ENCODE results near the gene MTF1.

Gene MTF1

DNA sequence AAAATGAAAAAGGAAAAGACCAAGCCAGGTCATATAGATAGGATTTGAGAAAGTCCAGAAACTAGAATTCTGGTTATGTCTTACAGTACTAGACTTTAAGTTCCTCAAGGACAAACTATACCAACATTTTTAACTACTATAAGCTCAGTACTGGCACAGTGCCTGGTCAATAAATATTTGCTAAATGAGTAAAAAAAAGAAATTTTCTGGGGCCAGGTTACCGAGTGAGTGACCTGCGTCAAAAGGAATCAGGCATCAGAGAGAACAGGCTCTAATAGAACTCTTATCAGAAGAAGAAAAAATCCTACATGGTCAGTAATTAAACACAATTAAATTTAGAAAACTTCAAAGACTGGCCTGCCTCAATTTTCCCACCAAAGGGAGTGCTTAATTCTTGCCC lies 27.6 kb downstream of the MTF1 start:
- DNase-seq (ENCODE audit: low read depth in 1 of 2, low spot score in 1 of 2): no peak

DNA sequence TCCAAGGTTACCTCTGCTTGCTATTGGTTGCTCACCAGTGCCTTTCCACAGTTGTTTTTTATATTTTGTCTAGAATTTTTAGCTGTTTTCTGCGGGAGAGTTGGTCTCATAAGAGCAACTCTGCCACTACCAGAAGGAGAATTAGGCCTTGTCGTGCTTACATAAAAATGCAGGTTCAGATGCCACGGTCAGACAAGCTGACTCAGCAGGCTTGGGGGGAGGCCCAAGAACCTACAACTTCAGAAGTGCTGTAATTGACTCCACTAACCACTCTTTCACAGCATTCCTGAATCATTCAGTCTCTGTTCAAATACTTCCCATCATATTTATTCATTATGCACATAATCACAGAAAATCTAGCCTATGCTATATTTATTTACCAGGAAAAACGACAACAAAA lies 28.3 kb downstream of the MTF1 start:
- no peak for DNase-seq (ENCODE audit: low read depth in 1 of 2, low spot score in 1 of 2)

DNA sequence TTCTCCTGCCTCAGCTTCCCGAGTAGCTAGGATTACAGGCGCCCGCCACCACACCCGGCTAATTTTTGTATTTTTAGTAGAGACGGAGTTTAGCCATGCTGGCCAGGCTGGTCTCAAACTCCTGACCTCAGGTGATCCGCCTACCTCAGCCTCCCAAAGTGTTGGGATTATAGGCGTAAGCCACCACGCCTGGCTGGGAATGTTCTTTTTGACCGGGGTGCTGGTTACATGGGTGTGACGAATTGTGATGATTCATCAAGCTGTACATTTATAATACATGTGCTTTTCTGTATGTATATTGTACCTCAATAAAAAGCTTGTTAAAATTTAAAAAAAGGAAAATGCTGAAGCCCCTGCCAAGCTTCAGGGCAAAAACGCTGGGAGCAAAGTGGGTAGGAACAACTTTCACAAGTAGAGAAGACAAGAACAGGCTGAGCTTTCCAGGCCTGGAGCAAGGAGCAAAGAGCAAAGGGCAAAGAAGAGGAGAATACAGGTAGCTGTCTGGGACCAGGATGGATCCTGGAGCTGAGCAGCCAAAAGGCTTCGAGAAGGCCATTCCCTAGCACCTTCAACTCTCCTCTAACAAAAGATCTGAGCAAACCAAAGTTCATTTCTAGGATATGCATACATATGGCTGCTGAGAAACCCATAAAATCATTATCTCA lies 30.9 kb downstream of the MTF1 start:
- no peak for DNase-seq (ENCODE audit: low read depth in 1 of 2, low spot score in 1 of 2)

DNA sequence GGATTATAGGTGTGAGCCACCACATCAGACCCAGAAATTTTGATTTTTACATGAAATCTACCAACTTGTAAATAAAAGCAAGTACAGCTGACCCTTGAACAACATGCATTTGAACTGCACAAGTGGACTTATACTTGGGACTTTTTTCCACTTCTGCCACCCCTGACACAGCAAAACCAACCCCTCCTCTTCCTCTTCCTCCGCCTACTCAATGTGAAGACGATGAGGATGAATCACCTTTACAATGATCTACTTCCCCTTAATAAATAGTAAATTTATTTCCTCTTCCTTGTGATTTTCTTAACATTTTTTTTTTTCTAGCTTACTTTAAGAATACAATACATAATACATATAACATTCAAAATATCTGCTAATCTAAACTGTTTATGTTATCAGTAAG lies 33.9 kb downstream of the MTF1 start:
- DNase-seq (ENCODE audit: low read depth in 1 of 2, low spot score in 1 of 2): no peak

DNA sequence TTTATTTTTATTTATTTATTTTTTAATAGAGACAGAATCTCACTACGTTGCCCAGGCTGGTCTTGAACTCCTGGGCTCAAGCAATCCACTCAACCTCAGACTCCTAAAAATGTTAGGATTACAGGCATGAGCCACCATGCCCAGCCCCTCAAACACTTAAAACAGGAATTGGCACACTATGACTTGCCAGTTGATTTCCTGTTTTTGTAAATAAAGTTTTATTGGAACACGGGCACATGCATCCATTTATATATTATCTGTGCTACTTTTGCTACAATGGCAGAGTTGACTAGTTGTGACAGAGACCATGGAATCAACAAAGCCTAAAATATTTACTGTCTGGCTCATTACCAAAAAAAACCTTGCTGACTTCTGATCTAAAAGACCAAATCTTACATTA lies 35.4 kb downstream of the MTF1 start:
- no peak for DNase-seq (ENCODE audit: low read depth in 1 of 2, low spot score in 1 of 2)

DNA sequence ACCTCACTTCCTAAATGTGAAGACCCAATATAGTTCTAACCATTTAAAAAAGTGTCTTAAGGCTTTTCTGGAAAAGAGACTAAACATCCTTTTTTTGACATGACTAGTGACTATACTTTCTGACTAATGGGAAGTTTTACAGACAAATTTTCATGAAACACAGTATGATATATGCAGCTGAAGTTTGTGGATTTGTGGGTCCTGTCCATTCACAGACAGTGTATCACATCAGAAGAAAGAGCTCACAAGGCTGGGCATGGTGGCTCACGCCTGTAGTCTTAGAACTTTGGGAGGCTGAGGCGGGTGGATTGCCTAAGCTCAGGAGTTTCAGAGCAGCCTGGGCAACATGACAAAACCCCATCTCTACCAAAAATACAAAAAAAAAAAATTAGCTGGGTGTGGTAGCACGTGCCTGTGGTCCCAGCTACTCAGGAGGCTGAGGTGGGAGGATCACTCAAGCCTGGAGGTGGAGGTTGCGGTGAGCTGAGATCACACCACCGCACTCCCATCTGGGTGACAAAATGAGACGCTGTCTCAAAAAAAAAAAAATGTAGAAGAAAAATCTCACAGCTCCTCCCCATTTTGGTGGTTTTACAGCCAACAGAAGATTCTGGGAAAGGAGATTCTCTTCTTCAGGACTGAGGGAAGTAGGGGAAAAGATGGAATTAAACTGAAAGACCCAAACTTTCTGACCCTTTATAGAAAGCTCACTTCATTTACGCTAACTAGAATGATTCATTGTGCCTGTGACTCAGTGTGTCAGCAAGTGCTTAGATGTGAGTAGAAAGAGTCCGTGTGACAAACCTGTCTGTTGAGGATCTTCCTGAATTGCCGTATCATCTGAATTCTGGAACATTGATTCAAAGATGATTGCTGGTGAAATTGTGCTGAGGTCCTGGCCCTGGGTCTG lies 36.2 kb downstream of the MTF1 start:
- DNase-seq (ENCODE audit: low read depth in 1 of 2, low spot score in 1 of 2): no peak

DNA sequence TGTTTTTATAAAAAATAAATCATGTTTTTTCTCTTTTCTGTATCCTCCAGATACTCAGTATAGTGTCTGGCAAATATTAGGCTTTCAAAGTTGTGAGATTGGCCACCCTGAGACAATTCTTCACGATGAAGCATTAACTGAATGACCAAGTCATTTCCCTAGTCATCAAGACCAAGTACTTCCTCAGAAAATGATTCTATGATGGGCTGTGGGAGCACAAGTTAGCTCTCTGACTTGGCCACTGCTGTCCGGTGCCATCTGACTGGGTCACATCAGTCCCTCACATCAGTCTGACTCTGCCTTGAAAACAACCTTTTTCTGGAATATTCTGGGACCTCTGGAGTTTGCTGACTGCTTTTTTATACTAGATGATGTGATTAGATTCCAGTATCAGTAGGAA lies 37.9 kb downstream of the MTF1 start:
- DNase-seq (ENCODE audit: low read depth in 1 of 2, low spot score in 1 of 2): no peak

DNA sequence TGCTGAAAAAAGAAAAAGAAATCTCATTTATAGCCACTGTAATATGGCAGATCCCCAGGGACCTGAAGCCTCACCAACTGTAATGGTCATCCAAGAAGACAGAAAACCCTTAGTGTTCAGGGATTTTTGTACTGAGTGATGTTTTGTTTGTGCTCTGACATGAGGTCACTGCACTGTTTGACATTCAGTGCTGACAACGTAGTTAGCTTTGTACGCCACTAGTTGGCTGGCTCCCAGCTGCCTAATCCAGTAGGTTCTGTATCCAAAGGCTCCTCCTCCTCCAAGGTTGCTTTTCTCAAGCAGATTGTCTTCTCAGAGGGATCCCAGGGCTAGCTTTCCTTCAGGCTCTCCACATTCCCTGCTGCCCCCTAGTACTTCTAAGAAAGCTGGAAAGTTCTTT lies 41.9 kb downstream of the MTF1 start:
- DNase-seq (ENCODE audit: low read depth in 1 of 2, low spot score in 1 of 2): no peak

DNA sequence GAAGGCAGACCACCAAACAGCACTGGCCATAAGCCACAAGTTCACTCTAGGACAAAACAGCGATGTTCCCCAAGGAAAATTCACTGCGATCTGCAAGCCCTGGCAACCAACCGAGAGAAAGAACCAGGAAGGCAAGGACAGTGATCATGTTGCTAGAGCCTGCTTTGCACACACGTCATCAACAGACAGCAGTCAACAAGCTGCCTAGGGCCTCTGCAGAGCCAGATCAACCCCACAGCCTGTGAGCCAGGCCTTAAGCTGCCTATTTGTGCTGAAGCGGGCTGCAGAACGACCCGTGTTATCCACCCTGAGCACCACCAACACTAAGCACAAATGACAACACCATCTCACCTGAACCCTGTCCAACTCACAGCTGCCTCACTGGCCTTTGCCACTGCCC lies 45.1 kb downstream of the MTF1 start:
- no peak for DNase-seq (ENCODE audit: low read depth in 1 of 2, low spot score in 1 of 2)

DNA sequence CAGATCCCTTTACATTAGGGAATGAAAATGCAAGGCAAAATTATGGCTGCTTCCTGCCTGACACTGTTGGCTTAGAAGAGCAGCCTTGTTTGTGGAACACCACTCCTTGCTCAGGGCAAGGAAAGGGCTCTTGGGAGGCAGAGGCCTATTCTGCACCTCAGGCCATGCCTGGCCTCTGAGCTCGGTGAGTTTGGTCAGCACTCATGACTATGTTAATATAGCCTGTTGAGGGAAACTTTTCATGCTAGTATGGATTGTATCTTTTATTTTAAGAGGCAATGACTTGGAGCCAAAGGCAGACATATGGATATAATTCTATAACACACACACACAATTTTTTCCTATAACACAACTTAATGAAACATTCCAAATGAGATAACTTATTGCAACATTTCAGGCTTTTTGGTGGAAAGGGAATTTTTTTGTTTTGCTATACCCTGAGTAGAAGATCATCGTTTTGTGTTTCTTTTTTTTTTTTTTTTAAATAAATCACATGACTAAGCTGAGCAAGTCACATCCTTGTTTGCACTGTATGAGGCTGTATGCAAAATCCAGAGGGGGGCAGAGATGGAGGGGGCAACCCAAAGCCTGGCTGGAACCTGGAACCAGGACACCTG lies 45.8 kb downstream of the MTF1 start:
- DNase-seq (ENCODE audit: low read depth in 1 of 2, low spot score in 1 of 2): no peak

DNA sequence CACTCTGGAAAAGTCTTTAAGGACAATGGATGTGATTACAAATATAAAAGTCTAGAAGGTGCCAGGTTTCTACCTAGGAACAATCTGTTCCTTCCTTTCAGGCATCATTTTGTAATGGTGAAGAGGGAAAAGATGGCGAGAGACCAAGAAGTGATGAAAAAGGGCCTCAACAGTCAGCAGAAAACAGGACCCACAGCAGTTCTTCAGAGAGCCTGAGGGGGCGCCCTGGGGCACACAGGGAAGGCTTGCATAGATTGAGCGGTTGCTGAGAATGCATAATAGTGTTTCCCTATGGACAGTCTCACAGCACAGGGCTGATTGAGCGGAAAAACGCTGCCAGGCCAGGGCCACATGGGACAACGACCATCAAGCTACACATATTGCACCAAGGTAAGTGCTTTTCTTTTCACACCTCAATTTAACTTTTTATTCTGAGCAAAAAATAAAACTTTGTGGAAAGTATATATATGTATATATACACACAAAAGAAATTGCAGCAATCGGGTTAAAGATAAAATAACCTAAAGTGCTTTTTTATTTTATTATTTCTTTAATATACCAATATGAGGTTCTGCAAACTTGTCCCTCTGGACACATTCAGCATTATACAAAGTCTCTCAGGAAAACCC lies 48.3 kb downstream of the MTF1 start:
- DNase-seq (ENCODE audit: low read depth in 1 of 2, low spot score in 1 of 2): peak; percentile 26 to 40

DNA sequence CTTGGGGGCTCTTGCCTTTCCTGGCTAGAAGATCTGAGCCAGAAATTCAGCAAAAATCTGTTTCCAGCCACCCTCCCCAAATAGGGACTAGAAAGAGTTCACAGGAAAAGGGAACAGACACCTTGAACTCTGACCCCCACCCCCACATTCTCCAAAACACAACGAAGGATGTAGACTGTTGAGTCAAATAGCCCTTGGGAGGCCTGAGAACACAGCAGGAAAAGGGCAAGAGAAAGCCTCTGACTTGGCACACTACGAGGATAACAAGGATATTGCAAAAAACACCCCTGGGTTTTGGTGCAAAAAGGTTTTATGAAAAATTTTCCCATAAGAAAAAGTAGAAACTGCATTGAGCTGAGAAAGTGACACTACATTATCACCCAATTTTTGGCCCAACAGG lies 49.5 kb downstream of the MTF1 start:
- DNase-seq (ENCODE audit: low read depth in 1 of 2, low spot score in 1 of 2): no peak

DNA sequence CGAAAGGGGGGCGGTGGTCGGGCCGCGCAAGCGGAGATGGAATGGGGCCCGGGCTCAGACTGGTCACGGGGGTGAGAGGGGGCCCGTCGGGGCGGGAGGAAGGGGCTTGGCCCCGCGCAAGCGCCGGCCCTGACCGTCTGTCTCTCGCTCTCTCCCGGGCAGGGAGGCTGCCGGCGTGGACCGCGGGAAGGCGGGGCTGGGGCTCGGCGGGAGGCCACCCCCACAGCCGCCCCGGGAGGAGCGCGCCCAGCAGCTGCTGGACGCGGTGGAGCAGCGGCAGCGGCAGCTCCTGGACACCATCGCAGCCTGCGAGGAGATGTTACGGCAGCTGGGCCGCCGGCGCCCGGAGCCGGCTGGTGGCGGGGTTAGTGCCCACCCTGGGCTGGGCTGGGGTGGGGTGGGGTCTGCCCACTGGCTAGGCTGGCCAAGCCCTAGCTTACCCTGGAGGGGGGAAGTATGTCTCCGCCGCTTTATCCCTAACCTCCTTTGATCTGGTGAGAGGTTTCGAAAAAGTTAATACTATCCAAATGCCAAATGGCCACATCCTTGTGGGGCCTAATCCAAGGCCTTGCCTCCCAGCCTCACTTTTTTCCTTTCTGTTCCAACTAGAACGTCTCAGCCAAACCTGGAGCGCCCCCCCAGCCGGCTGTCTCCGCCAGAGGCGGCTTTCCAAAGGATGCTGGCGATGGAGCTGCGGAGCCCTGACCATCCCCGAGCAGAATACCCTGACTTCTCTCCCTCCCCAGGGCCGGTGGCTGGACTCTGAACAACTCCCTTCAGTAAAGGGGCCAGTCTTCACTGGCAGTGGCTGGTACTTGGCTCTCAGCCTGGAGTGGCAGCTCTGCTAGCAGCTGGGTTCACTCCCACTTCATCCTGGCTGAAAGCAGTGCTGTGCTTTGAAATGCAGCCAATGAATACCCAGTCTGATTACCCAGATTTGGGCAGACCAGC lies 50.7 kb downstream of the MTF1 start:
- no peak for DNase-seq (ENCODE audit: low read depth in 1 of 2, low spot score in 1 of 2)

DNA sequence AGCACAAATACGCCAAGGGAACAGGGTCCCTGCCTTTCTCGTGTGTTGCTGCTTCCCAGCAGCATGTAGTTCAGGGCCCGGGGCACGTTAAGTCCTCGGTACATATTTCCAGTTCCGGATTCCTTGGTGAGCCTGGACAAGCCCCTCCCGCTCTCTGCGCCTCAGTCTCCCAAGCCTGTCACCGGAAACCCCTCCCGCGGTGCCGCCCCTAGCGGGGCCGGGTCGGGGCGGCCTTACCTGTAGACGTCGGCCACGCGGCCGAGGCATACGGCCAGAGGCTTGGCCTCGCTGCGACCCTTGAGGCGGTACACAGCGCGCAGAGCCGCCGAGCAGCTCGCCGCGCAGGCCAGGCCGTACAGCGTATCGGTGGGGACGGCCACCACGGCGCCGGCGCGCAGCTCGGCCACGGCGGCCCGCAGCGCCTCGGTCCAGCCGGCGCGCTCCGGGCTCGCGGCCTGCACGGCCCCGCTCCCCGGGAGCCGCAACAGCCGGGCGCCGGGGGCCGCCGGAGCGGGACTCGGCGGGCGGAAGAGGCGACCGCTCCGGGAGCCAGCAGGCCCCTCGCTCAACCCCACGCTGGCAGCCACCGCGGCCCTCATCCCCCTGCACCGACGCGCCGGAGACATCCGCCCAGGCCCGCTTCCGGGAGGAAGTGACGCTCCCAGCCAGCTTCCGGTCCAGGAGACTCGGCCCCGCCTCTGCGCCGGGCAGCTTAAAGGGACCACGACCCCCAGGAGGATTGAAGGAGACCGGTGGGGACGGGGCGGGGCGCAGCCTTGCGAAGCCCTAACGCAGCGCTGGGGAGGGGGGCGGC lies 51.6 kb downstream of the MTF1 start, which contains the start of the genes C1orf122 and YRDC:
Gene C1orf122 (plus strand): TSS at position 236 of the 814 bp plus-strand sequence. CDS start 615 bp downstream, outside the sequence.
Gene YRDC (minus strand): TSS at position 654 of the 814 bp plus-strand sequence. CDS start 28 bp downstream, at position 626.
- peak; percentile 88 to 89 for DNase-seq (ENCODE audit: low read depth in 1 of 2, low spot score in 1 of 2)

DNA sequence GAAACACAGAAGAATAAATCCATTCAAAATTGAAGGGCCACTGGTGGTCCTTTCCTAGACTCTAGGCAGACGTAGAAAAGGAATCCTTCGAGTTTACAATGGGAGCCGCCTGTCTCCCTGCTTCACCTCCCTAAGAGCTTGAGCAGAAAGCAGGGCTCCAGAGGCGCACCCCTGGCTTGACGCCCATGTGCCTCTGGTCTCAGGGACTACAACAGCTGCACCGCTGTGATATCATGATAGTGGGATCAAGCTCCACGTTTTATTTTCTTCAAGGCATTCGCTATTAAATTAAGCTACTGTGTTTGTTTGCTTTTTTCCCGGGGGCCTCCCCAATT lies 52.2 kb downstream of the MTF1 start:
- no peak for DNase-seq (ENCODE audit: low read depth in 1 of 2, low spot score in 1 of 2)

DNA sequence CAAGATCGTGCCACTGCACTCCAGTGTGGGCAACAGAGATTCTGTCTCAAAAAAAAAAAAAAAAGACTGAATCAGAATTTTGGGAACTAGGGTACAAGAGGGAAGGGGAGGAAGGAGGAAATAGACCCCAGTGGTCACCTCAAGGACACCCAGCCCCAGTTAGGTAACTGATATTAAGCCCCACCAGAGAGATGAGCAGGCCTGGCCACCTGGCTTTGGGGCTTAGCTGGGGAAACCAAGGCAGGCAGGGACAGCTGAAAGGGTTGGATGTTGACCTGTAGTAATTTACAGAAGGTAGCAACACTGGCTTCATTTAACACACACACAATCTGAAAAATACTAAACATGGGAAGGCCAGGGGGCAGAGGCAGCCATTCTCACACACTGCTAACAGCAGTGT lies 57.0 kb downstream of the MTF1 start:
- DNase-seq (ENCODE audit: low read depth in 1 of 2, low spot score in 1 of 2): no peak

DNA sequence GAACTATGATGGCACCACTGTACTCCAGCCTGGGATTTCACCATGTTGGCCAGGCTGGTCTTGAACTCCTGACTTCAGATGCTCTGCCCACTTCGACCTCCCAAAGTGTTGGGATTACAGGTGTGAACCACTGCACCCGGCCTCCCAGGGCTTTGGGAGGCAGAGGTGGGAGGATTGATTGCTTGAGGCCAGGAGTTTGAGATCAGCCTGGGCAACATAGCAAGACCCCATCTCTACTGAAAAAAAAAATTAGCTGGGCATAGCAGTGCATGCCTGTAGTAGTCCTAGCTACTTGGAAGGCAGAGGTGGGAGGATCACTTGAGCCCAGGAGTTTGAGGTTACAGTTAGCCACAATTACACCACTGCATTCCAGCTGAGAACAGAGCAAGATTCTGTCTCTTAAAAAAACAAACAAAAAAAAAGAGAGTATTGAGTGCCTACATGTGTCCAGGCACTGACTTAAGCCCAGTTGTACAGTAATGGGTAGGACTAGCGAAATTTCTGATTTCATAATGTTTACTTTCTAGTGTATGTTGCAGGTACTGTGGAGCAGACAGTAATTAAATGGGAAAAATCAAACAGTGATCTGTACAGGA lies 61.5 kb downstream of the MTF1 start:
- DNase-seq (ENCODE audit: low read depth in 1 of 2, low spot score in 1 of 2): no peak

DNA sequence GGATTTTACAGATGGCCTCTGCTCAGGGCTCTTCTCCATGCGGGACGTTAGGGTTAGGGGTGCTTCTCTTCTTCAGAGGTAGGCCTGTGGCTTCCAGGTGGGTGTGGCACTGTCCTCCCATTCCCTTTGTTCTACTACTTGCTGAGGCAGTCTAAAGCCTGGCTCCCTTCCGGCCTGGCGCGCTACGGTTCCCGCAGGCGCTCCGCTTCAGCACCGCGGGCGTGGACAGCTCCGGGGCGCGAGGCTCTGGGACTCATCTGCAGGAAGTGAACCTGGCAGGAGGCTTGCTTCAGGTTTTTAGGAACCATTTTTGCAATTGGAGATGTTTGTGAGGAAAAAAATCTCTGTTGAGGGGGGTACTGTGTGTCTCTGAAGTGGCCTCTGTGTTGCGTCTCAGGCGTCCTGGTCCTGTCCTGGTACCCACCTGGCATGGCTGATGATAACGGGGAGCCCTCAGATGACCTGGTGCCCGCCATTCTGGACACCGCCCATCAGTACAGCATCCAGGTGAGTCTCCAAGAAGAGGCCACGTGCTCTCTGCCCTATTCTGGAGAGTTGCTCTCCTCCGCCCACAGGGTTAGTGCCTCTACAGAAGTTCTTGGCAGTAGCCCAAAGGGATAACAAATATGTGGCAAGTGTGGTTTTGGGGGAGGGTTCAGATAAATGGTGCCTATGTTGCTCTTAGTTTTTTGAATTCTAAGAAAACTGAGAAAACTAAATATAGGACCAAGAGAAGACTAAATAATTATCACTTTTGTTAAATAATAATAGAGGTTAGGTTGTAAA lies 63.9 kb downstream of the MTF1 start:
- DNase-seq (ENCODE audit: low read depth in 1 of 2, low spot score in 1 of 2): peak in 1 of 2 donors; percentile 17

Measured in activated T-helper 1 cell treated with anti-CD3 and anti-CD28 coated beads, Interleukin-2, amount 50 U/mL, for 16 hours (primary cell).